ENCODE data around the gene CYSRT1. TPM values are rescaled to one million over a fixed set of nuclear protein-coding genes. Genes with fewer than 3 reads are reported as not detected.

Gene CYSRT1
- polyA plus RNA-seq, 1 of the 3 experiments (the other 2 are of a cell fraction): 2.1 TPM

DNA sequence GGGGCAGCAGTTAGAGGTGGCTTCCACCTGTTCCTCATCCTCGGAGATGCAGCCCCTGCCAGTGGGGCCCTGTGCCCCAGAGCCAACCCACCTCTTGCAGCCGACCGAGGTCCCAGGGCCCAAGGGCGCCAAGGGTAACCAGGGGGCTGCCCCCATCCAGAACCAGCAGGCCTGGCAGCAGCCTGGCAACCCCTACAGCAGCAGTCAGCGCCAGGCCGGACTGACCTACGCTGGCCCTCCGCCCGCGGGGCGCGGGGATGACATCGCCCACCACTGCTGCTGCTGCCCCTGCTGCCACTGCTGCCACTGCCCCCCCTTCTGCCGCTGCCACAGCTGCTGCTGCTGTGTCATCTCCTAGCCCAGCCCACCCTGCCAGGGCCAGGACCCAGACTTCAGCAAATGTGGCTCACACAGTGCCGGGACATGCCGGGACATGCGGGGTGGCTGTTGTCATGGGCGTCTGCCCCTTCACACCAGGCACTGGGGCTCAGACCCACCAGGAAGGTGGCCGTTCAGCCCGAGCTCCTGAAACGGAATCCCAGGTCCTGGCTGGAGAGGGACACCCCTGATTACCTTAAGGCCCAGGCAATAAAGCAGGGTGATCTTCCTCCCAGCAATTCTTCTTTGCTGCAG is 841 bp downstream of the CYSRT1 start:
- no peak for DNase-seq
- no peaks in the 10 kb centered on the region for H3K36me3 ChIP-seq (replicated peaks in 1 of 2; ENCODE audit: control insufficient read depth in 1 of 2, insufficient read depth in 2 of 2, low read length in 1 of 2)
- CTCF ChIA-PET: interaction anchor here (0.5 to 7.7 kb wide), 12 partner anchors 10 to 1134 kb away, joined by 3 to 95 read pairs (median 6); partner anchors contain the start of genes ANAPC2, DPP7, SAPCD2 and SSNA1
- WGBS (ENCODE audit: low lambda C conversion rate): 100% methylated on average over 1 of the region's 21 CpGs
- H3K4me2 ChIP-seq: no peak overlapping the region
- H3F3A ChIP-seq (replicated peaks; ENCODE audit: insufficient read depth): peaks cover 16% of the 10 kb centered on the region
- H3K79me2 ChIP-seq (ENCODE audit: insufficient read depth): no peaks in the 10 kb centered on the region
- TF ChIP-seq RAD21 (IDR thresholded peaks at IDR 0.05; ENCODE audit: low read length) (no peak), FOXJ3 (CRISPR knock-in tag; IDR thresholded peaks at IDR 0.05) (no peak), RFX5 (IDR thresholded peaks at IDR 0.05; ENCODE audit: low read length) (no peak), RXRA (IDR thresholded peaks at IDR 0.05; ENCODE audit: borderline replicate concordance, low read depth) (no peak), CHD2 (IDR thresholded peaks at IDR 0.05; ENCODE audit: low read length, partially characterized antibody) (no peak), MXI1 (IDR thresholded peaks at IDR 0.05; ENCODE audit: low read depth, low read length) (no peak), JUND (IDR thresholded peaks at IDR 0.05) (no peak), NRF1 (IDR thresholded peaks at IDR 0.05; ENCODE audit: low read depth, low read length) (no peak), TAF1 (IDR thresholded peaks at IDR 0.05; ENCODE audit: borderline replicate concordance, low read depth, low read length) (no peak), SMC3 (IDR thresholded peaks at IDR 0.05; ENCODE audit: low read depth, low read length) (no peak), GABPA (IDR thresholded peaks at IDR 0.05; ENCODE audit: low read depth) (no peak), RCOR1 (IDR thresholded peaks at IDR 0.05; ENCODE audit: low read length) (no peak)
- no peaks in the 10 kb centered on the region for H3K9me3 ChIP-seq
- H3K27ac ChIP-seq (ENCODE audit: low read depth in 2 of 2, low read length in 1 of 2): no peak overlapping the region; a peak in 1 of 4 replicates
- no peaks in the 10 kb centered on the region for H3K9me2 ChIP-seq
- H3K27me3 ChIP-seq (ENCODE audit: insufficient read depth): no peaks in the 10 kb centered on the region
- H3K4me3 ChIP-seq (ENCODE audit: low read depth in 2 of 2, low read length in 1 of 2): no peak overlapping the region
- POLR2A ChIA-PET: no interaction called here
- H4K20me1 ChIP-seq (ENCODE audit: insufficient read depth): no peaks in the 10 kb centered on the region
- peaks cover 0 to 54% of the 10 kb centered on the region in 2 experiments; a peak in 1 of 4 replicates for H3K4me1 ChIP-seq (ENCODE audit: control insufficient read depth in 1 of 2, insufficient read depth in 2 of 2, low read depth in 1 of 2, low read length in 1 of 2)
- no peak overlapping the region for H2AFZ ChIP-seq (ENCODE audit: low read depth)
- H3K9ac ChIP-seq: no peak overlapping the region

DNA sequence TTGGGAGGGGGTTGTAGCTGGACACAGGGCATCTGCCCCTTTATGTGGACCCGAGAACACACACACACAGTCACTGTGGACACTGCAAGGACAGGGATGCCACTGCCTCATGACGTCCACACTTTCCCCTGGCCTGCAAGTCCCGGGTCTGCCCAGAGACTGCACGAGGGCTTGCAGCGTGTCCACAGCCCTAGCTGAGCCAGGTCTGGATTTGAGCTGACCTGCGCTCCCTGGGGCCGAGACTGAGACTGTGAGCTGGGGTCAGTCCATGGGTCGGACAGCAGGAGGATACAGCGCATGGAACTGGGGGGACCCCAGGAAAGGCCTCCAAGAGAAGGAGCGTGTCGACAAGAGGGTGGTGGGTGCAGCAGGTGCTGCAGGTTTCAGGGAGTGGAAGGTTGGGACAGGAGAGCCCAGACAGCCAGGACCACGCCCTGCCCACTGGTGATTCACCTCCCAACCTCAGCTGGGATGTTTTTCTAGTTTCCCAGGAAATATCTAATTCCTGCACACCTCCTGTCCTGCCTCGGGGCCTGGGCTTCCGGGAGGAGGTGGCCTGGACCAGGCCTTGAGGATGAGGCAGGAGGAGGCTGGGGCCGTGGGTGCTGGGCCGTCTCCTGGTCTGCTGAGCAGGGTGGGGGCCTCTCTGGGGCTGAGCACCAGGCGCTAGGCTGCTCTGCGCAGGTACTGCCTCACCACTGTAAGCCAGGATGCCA is 1.5 kb downstream of the CYSRT1 start:
- Histone ChIP-seq H3K9ac (no peak overlapping the region), H3K9me3 (no peaks in the 10 kb centered on the region), H3K36me3 (replicated peaks in 1 of 2; ENCODE audit: control insufficient read depth in 1 of 2, insufficient read depth in 2 of 2, low read length in 1 of 2) (no peaks in the 10 kb centered on the region), H3K27me3 (ENCODE audit: insufficient read depth) (no peaks in the 10 kb centered on the region), H3K27ac (ENCODE audit: low read depth in 2 of 2, low read length in 1 of 2) (no peak overlapping the region; a peak in 1 of 4 replicates), H3F3A (replicated peaks; ENCODE audit: insufficient read depth) (peaks cover 16% of the 10 kb centered on the region), H2AFZ (ENCODE audit: low read depth) (no peak overlapping the region), H3K4me3 (ENCODE audit: low read depth in 2 of 2, low read length in 1 of 2) (no peak overlapping the region), H3K79me2 (ENCODE audit: insufficient read depth) (no peaks in the 10 kb centered on the region), H3K9me2 (no peaks in the 10 kb centered on the region), H4K20me1 (ENCODE audit: insufficient read depth) (no peaks in the 10 kb centered on the region), H3K4me1 (ENCODE audit: control insufficient read depth in 1 of 2, insufficient read depth in 2 of 2, low read depth in 1 of 2, low read length in 1 of 2) (peaks cover 0 to 54% of the 10 kb centered on the region in 2 experiments; a peak in 1 of 4 replicates), H3K4me2 (peak overlapping the region; percentile 1; the same call in 1 of the 2 replicates)
- DNase-seq: no peak
- no peak for TF ChIP-seq SMC3 (IDR thresholded peaks at IDR 0.05; ENCODE audit: low read depth, low read length)
- TF ChIP-seq, protein P1, sequence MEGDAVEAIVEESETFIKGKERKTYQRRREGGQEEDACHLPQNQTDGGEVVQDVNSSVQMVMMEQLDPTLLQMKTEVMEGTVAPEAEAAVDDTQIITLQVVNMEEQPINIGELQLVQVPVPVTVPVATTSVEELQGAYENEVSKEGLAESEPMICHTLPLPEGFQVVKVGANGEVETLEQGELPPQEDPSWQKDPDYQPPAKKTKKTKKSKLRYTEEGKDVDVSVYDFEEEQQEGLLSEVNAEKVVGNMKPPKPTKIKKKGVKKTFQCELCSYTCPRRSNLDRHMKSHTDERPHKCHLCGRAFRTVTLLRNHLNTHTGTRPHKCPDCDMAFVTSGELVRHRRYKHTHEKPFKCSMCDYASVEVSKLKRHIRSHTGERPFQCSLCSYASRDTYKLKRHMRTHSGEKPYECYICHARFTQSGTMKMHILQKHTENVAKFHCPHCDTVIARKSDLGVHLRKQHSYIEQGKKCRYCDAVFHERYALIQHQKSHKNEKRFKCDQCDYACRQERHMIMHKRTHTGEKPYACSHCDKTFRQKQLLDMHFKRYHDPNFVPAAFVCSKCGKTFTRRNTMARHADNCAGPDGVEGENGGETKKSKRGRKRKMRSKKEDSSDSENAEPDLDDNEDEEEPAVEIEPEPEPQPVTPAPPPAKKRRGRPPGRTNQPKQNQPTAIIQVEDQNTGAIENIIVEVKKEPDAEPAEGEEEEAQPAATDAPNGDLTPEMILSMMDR (IDR thresholded peaks at IDR 0.05): no peak
- TF ChIP-seq, protein P2, sequence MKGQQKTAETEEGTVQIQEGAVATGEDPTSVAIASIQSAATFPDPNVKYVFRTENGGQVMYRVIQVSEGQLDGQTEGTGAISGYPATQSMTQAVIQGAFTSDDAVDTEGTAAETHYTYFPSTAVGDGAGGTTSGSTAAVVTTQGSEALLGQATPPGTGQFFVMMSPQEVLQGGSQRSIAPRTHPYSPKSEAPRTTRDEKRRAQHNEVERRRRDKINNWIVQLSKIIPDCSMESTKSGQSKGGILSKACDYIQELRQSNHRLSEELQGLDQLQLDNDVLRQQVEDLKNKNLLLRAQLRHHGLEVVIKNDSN (IDR thresholded peaks at IDR 0.05; ENCODE audit: borderline replicate concordance, low read depth): no peak
- TF ChIP-seq RAD21 (IDR thresholded peaks at IDR 0.05; ENCODE audit: low read length): no peak
- no peak for TF ChIP-seq TEAD4 (IDR thresholded peaks at IDR 0.05; ENCODE audit: borderline replicate concordance, insufficient read depth)
- no peak for TF ChIP-seq NRF1 (IDR thresholded peaks at IDR 0.05; ENCODE audit: low read depth, low read length)
- no peak for TF ChIP-seq FOXJ3 (CRISPR knock-in tag; IDR thresholded peaks at IDR 0.05)
- TF ChIP-seq RXRA (IDR thresholded peaks at IDR 0.05; ENCODE audit: borderline replicate concordance, low read depth): no peak
- TF ChIP-seq NFIC (IDR thresholded peaks at IDR 0.05; ENCODE audit: borderline replicate concordance): no peak
- TF ChIP-seq JUND (IDR thresholded peaks at IDR 0.05): no peak
- no peak for TF ChIP-seq EZH2phosphoT487 (IDR thresholded peaks at IDR 0.05; ENCODE audit: borderline replicate concordance, low read depth)
- TF ChIP-seq EP300 (IDR thresholded peaks at IDR 0.05; ENCODE audit: borderline replicate concordance in 1 of 2, low read depth in 1 of 2, low read length in 1 of 2): no peak
- TF ChIP-seq RFX5 (IDR thresholded peaks at IDR 0.05; ENCODE audit: low read length): no peak
- no peak for TF ChIP-seq MXI1 (IDR thresholded peaks at IDR 0.05; ENCODE audit: low read depth, low read length)
- TF ChIP-seq, protein P3, sequence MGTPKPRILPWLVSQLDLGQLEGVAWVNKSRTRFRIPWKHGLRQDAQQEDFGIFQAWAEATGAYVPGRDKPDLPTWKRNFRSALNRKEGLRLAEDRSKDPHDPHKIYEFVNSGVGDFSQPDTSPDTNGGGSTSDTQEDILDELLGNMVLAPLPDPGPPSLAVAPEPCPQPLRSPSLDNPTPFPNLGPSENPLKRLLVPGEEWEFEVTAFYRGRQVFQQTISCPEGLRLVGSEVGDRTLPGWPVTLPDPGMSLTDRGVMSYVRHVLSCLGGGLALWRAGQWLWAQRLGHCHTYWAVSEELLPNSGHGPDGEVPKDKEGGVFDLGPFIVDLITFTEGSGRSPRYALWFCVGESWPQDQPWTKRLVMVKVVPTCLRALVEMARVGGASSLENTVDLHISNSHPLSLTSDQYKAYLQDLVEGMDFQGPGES (IDR thresholded peaks at IDR 0.05; ENCODE audit: low read depth, low read length): no peak
- no peak for TF ChIP-seq CHD2 (IDR thresholded peaks at IDR 0.05; ENCODE audit: low read length, partially characterized antibody)
- POLR2A ChIA-PET: interaction anchor here (1.1 to 1.5 kb wide), 5 partner anchors 14 to 119 kb away, joined by 3 to 8 read pairs (median 5); no protein-coding TSS in a partner anchor
- WGBS (ENCODE audit: low lambda C conversion rate): 65% methylated on average over 11 of the region's 18 CpGs
- CTCF ChIA-PET: interaction anchor here (0.5 to 7.7 kb wide), 31 partner anchors 10 to 1135 kb away, joined by 3 to 95 read pairs (median 6); partner anchors contain the start of genes ANAPC2, DPP7, LRRC26 and MAN1B1
